Measurements from ENCODE around the gene SLC25A36.
"Not testable (repeated sequence)": the region's sequence is repeated elsewhere in the genome, so short reads cannot be mapped to it uniquely, and the experiment has no call there.

The SLC25A36 gene

DNA sequence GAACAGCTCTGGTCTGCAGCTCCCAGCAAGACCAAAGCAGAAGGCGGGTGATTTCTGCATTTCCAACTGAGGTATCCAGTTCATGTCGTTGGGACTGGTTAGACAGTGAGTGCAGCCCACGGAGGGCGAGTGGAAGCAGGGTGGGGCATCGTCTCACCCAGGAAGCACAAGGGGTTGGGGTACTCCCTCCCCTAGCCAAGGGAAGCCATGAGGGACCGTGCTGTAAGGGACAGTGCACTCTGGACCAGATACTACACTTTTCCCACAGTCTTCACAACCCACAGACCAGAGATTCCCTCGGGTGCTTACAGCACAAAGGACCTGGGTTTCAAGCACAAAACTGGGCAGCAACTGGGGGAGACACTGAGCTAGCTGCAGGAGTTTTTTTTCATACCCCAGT, 8.5 kb upstream of the SLC25A36 start:
- no peak for DNase-seq

DNA sequence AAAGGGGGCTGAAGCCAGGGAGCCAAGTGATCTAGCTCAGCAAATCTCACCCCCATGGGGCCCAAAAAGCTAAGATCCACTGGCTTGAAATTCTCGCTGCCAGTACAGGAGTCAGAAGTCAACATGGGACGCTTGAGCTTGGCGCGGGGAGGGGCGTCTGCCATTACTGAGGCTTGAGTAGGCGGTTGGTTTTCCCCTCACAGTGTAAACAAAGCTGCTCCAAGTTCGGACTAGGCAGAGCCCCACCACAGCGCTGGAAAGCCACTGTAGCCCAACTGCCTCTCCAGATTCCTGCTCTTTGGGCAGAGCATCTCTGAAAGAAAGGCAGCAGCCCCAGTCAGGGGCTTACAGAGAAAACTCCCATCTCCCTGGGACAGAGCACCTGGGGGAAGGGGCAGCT, 8.1 kb upstream of the SLC25A36 start:
- DNase-seq, result no peak

- not testable (repeated sequence) for DNase-seq
Observed at GRCh38 chr3:140939305-140939704, 2.3 kb upstream of the SLC25A36 start.

DNA sequence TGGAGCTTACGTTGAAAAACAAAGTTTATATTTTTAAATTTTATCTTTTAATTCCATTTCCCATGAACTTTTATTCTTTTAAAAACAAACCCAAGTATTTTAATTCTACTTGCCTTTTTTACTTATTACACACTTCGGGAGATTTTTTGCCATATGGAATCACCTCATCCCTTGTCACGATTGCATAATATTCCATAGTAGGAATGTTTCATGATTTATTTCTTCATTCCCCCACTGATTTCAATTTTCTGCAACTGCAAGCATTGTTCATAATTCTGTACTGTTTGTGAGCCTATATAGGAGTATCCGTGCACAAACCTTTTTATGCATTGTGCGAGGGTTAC, 574 bp upstream of the SLC25A36 start:
- no peak for DNase-seq

GRCh38 chr3:140942221-140943104, 827 bp downstream of the SLC25A36 start:
- DNase-seq, result peak; percentile 83

GRCh38 chr3:140943781-140944552, 2.3 kb downstream of the SLC25A36 start:
- no peak for DNase-seq

- no peak for DNase-seq
Observed at GRCh38 chr3:140948460-140949249, 7.0 kb downstream of the SLC25A36 start.

DNA sequence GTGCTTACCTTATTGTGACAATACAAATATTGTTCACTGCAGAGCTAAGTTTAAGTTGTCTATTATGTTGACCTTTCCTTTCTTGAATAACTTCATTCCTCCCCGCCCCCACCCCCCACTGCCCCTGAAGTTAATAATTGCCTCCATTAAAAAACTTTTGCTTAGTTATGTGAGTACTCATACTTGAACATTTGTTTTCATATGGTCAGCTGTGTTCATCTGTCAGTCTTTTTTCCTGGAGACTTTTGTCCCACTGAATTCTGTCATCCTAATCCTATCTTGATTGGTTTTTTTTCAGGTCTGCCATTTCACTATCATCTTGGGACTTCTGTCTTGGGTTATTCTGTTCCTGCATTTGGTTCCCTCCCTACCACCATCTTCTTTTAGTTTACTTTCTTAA, 8.5 kb downstream of the SLC25A36 start:
- DNase-seq, result no peak

- no peak for DNase-seq
Observed at GRCh38 chr3:140950863-140951262, 9.2 kb downstream of the SLC25A36 start.

DNA sequence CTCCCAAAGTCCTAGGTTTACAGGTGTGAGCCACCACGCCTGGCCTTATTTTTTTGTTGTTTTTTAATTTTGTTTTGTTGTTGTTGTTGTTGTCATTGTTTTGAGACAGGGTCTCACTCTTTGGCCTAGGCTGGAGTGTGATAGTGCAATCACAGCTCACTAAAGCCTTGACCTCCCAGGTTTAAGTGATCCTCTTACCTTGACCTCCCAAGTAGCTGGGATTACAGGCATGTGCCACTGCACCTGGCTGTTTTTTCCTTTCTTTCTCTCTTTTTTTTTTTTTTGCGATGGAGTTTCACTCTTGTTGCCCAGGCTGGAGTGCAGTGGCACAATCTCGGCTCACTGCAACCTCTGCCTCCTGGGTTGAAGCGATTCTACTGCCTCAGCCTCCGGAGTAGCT, 10.1 kb downstream of the SLC25A36 start:
- DNase-seq, result not testable (repeated sequence)

DNA sequence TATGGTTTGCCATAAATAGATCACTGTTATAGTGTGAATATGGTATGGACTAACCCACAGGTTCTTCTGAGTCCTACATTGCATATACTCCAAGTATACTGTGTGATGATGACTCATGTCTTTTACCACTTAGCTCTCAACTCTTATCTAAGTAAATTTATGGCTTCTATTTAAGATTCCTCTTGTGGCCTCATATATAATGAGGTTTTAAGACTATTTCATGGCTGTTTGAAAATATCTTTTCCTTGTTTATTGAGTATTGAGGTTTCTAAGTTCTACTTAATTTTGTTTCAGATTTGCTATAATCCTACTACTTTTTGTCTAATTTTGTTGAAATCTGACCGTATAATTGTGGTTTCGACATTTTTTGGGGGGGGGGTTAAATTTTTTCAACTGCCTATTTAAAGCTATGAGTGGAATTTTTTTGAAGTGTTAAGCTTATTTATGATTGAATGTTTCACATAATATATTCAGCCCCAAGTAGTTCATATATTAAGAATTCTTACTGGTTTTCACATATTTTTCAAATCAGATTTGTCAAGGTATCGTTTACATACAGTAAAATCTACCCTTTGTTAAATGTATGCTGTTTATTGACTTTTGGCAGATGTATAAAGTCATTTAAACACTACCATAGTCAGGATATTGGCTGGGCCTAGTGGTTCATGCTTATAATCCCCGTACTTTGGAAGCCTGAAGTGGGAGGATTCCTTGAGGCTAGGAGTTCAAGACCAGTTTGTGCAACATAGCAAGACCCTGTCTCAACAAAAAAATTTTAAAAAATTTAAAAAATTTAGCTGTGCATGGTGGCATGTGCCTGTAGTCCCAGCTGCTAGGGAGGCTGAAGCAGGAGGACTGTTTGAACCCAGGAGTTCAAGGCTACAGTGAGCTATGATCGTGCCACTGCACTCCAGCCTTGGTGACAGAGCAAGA, 11.7 kb downstream of the SLC25A36 start:
- DNase-seq, result no peak

DNA sequence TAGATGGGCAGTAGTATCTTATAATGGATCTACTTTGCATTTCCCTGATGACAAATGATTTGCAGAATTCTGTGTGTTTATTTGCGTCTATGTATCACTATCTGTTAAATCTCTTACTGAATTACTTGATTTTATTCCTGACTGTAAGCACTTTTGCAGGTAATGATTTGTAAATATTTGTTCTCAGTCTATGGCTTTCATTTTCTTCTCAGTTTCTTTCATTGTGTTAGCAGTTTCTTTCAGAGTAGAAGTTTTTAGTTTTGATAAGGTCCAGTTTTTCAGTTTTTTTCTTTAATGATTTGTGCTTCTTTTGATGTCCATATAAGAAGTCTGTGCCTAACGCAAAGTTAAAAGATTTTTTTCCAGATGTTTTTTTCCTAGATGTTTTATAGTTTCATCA, 12.9 kb downstream of the SLC25A36 start:
- no peak for DNase-seq

DNA sequence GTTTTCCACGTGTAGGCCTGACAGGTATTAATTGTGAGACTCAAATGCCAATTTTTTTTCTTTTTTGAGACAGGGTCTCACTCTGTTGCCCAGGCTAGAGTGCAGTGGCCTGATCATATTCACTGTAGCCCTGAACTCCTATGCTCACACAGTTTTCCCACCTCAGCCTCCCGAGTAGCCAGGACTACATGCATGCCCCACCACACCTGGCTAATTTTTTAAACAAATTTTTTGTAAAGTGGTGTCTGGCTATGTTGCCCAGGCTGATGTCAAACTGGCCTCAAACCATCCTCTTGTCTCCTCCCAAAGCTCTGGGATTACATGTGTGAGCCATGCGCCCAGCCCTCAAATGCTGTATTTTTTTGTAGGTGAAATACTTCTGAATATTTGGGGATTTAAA, 14.0 kb downstream of the SLC25A36 start:
- no peak for DNase-seq

DNA sequence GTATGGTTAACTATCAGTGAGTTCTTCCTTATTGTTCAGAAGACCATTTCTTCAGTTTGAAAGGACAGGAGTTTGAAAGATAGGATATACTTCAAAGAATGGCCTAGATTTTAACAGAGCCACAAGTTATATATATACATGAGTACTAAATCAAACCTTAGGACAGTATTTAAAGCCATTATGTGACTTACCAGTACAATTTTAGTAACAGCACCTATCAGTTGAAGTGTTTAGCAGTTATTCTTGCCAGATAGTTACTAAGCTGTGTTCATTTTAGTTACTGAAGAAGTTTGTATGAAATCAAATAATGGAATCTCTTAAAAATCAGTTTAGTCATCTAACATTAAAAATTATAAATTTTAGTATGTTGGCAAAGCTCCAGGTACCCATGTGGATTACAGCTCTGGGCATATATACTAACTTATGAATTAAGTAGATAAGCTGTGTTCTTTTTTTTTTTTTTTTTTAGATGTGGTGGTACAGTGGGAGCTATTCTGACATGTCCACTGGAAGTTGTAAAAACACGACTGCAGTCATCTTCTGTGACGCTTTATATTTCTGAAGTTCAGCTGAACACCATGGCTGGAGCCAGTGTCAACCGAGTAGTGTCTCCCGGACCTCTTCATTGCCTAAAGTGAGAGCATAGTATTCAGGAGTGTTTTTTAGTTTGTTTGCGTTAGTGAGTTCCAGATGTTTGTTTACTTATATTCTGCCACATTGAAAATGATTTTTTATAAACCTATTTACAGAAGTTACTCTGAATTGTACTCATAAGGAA, 14.6 kb downstream of the SLC25A36 start:
- DNase-seq, result no peak

DNA sequence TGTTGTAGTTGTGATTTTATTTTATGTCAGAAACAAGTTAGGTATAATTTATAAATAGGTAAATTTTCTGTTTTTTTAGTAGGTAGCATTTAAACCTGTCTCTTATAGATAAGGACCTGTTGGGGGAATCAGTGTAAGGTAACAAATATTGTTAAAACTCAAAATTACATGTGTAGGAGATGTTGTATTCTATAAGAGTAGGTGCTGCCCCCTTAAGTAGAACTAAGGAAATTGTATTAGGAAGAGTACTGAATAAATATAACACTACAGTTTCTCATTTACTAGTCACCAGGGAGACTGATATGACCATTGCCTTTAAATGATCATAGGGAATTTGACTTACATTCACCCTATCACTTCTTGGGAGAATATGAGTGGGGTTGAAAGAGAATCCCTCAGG, 31.2 kb downstream of the SLC25A36 start:
- no peak for DNase-seq

GRCh38 chr3:140974900-140975299, 33.3 kb downstream of the SLC25A36 start:
- DNase-seq, result no peak

DNA sequence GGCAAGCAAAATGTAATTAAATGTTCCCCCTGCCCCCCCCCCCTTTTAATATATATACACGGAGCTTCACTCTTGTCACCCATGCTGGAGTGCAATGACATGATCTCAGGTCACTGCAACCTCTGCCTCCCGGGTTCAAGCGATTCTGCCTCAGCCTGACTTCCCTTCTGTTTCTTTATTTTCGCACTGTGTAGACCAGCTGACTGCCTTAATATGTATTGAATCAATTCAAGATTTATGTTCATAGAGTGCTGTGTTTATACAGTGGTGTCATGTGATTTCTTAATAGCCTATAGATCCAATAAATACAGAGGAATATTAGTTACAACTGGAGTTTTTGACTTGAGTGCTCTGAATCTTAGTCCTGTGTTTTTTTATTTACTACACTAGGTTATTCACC, 39.0 kb downstream of the SLC25A36 start:
- no peak for DNase-seq

- DNase-seq, result not testable (repeated sequence)
Observed at GRCh38 chr3:140987792-140988191, 46.2 kb downstream of the SLC25A36 start.

DNA sequence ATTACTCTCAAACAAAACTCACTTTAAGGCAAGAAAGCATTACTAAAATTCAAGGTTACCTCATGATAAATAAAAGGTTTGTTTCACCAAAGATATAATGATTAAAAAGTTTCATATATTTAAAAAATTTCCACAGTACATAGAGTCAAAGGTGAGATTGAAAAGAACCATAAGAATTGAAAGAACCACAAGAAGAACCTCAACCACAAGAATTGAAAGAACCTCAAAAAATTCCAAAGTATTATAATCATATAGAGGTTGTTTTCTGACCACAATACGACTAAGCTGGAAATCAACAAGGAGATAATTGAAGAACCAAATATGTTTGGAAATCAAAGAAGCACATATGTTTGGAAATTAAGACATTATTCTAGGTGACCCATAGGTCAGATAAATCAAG, 52.7 kb downstream of the SLC25A36 start:
- no peak for DNase-seq

DNA sequence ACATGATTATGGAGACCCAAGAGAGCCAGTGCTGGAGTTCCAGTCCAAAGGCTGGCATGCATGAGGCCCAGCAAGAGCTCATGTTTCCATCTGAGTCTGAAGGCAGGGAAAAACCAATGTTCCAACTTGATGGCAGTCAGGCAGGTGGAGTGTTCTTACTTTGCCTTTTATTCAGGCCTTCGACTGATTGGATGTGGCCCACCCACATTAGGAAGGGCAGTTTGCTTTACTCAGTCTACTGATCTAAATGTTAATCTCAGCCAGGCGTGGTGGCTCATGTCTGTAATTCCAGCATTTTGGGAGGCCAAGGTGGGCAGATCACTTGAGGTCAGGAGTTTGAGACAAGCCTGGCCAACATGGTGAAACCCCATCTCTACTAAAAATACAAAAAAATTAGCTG, 53.2 kb downstream of the SLC25A36 start:
- DNase-seq, result not testable (repeated sequence)

DNA sequence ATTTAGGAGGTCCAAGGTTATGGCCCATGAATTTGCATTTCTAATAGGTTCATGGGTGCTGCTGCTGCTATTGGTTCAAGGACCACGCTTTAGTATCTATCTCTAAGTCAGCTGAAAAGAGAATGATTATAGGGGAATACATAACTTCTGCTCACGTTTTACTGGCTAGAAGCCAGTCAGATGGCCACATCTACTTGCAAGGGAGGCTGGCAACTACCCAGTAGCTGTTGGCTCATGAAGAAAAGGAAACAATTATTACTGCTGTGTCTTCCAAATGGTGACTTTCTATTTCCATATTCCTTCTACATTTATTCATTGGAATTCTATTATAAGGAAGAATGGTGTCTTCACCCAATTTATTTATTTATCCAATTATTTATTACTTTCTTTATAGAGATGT, 54.2 kb downstream of the SLC25A36 start:
- DNase-seq, result no peak

Data from left hindlimb (tissue), 1 donor.